ENCODE measurements around the gene TRAPPC14. TPM values are rescaled to one million over a fixed set of nuclear protein-coding genes. Genes with fewer than 3 reads are reported as not detected.

Gene TRAPPC14
- total and polyA plus RNA-seq, 2 experiments from 2014 or later: 5.8 to 7.0 TPM

DNA sequence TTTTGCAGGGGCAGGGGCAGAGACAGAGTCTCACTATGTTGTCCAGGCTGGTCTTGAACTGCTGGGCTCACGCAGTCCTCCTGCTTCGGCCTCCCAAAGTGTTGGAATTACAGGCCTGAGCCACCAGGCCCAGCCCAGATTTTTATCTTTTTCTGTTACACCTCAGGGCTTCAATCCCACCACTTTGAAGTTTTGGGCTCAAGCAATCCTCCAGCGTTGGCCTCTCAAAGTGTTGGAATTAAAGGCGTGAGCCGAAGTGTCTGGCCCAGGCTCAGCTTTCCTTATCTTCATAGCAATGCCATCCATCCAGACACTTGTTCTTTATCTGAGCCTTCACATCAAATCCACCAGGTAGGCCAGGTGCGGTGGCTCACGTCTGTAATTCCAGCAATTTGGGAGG is 43.5 kb downstream of the TRAPPC14 start:
- H3K4me2 ChIP-seq (ENCODE audit: unreplicated experiment): no peak overlapping the region
- DNase-seq: no peak
- TF ChIP-seq EZH2 (IDR thresholded peaks at IDR 0.05; ENCODE audit: insufficient read depth, poor library complexity, severe bottlenecking): no peak
- TF ChIP-seq EZH2phosphoT487 (IDR thresholded peaks at IDR 0.05; ENCODE audit: insufficient read depth, low read depth): no peak
- no peaks in the 10 kb centered on the region for H4K20me1 ChIP-seq (ENCODE audit: insufficient read depth)
- H3K9ac ChIP-seq: no peak overlapping the region
- in situ Hi-C loops (cut with MboI): no loop called here
- H3K9me3 ChIP-seq (ENCODE audit: low read depth): no peaks in the 10 kb centered on the region
- H3K36me3 ChIP-seq (ENCODE audit: low read depth): no peaks in the 10 kb centered on the region
- H3K4me3 ChIP-seq: no peak overlapping the region
- 0 out of 2 replicates have a peak, but pooled peaks cover 6% of the 10 kb centered on the region for H3K4me1 ChIP-seq (ENCODE audit: insufficient read depth)
- WGBS, 2 experiments (ENCODE audit: low coverage in 1 of 2, low lambda C conversion rate in 2 of 2, missing lambda C conversion rate in 2 of 2): 83 to 88% methylated on average over 7 of the region's 7 CpGs
- no peaks in the 10 kb centered on the region for H3K9me2 ChIP-seq (ENCODE audit: insufficient read depth)
- H3K79me2 ChIP-seq (ENCODE audit: insufficient read depth): peaks cover 17% of the 10 kb centered on the region
- no peaks in the 10 kb centered on the region for H3K27me3 ChIP-seq (replicated peaks; ENCODE audit: insufficient read depth)
- H3K27ac ChIP-seq: no peak overlapping the region
- H2AFZ ChIP-seq: no peak overlapping the region
- H3F3A ChIP-seq (ENCODE audit: insufficient read depth): no peaks in the 10 kb centered on the region

DNA sequence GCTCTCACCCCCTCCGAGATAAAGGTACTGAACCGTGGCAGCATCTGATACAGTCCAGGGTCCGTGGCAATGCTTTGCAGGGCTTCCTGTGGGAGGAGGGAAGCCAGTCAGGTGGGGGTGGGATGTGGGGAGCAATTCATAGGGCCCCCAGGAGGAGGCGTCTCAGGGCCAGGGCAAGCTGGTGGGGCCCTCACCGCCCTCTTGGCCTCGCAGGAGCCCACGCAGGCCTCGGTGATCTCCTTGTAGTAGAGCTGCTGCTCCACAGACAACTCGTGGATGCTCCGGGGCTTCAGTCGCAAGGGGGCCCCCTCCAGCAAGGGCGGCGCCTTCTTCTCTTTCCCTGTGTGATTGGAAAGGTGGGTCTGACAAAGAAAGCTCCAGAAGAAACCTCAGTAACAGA is 46.6 kb downstream of the TRAPPC14 start:
- no peak for TF ChIP-seq EZH2phosphoT487 (IDR thresholded peaks at IDR 0.05; ENCODE audit: insufficient read depth, low read depth)
- TF ChIP-seq EZH2 (IDR thresholded peaks at IDR 0.05; ENCODE audit: insufficient read depth, poor library complexity, severe bottlenecking): no peak
- Histone ChIP-seq H3K4me1 (ENCODE audit: insufficient read depth) (no peaks in the 10 kb centered on the region), H3K36me3 (ENCODE audit: low read depth) (0 out of 2 replicates have a peak, but pooled peaks cover 4% of the 10 kb centered on the region), H3K27me3 (replicated peaks; ENCODE audit: insufficient read depth) (no peaks in the 10 kb centered on the region), H3F3A (ENCODE audit: insufficient read depth) (no peaks in the 10 kb centered on the region), H3K4me2 (ENCODE audit: unreplicated experiment) (no peak overlapping the region), H3K4me3 (no peak overlapping the region), H3K79me2 (ENCODE audit: insufficient read depth) (0 out of 2 replicates have a peak, but pooled peaks cover 3% of the 10 kb centered on the region), H2AFZ (no peak overlapping the region), H3K9me2 (ENCODE audit: insufficient read depth) (no peaks in the 10 kb centered on the region), H3K9me3 (ENCODE audit: low read depth) (no peaks in the 10 kb centered on the region), H4K20me1 (ENCODE audit: insufficient read depth) (no peaks in the 10 kb centered on the region), H3K9ac (no peak overlapping the region), H3K27ac (no peak overlapping the region)
- 91 to 93% methylated on average over 12 to 13 of the region's 13 CpGs for WGBS, 2 experiments (ENCODE audit: low coverage in 1 of 2, low lambda C conversion rate in 2 of 2, missing lambda C conversion rate in 2 of 2)
- in situ Hi-C loops (cut with MboI): no loop called here
- no peak for DNase-seq

DNA sequence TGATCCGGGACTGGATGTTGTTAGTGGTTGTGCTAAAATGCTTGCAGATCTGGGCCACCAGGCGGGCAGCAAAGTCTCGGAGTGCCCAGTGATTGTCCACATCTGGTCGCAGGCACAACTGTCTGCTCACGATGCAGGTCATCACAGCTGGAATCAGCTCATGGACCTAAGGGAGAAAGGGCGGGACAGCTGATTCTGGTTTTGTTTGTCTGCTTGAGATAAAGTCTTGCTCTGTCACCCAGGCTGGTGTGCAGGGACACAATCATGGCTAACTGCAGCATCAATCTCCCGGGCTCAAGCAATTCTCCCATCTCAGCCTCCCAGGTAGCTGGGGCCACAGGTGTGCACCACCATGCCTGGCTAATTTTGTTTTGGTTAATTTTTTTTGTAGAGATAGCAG is 47.4 kb downstream of the TRAPPC14 start:
- Histone ChIP-seq H3F3A (ENCODE audit: insufficient read depth) (no peaks in the 10 kb centered on the region), H3K9me3 (ENCODE audit: low read depth) (no peaks in the 10 kb centered on the region), H3K9ac (no peak overlapping the region), H3K4me3 (no peak overlapping the region), H3K27ac (no peak overlapping the region), H3K4me1 (ENCODE audit: insufficient read depth) (no peaks in the 10 kb centered on the region), H3K9me2 (ENCODE audit: insufficient read depth) (no peaks in the 10 kb centered on the region), H3K4me2 (ENCODE audit: unreplicated experiment) (no peak overlapping the region), H3K27me3 (replicated peaks; ENCODE audit: insufficient read depth) (no peaks in the 10 kb centered on the region), H4K20me1 (ENCODE audit: insufficient read depth) (no peaks in the 10 kb centered on the region), H3K79me2 (ENCODE audit: insufficient read depth) (no peaks in the 10 kb centered on the region), H3K36me3 (ENCODE audit: low read depth) (0 out of 2 replicates have a peak, but pooled peaks cover 4% of the 10 kb centered on the region), H2AFZ (no peak overlapping the region)
- WGBS, 2 experiments (ENCODE audit: low coverage in 1 of 2, low lambda C conversion rate in 2 of 2, missing lambda C conversion rate in 2 of 2): 87 to 92% methylated on average over 7 of the region's 7 CpGs
- in situ Hi-C loops (cut with MboI): no loop called here
- no peak for TF ChIP-seq EZH2phosphoT487 (IDR thresholded peaks at IDR 0.05; ENCODE audit: insufficient read depth, low read depth)
- no peak for TF ChIP-seq EZH2 (IDR thresholded peaks at IDR 0.05; ENCODE audit: insufficient read depth, poor library complexity, severe bottlenecking)
- no peak for DNase-seq

DNA sequence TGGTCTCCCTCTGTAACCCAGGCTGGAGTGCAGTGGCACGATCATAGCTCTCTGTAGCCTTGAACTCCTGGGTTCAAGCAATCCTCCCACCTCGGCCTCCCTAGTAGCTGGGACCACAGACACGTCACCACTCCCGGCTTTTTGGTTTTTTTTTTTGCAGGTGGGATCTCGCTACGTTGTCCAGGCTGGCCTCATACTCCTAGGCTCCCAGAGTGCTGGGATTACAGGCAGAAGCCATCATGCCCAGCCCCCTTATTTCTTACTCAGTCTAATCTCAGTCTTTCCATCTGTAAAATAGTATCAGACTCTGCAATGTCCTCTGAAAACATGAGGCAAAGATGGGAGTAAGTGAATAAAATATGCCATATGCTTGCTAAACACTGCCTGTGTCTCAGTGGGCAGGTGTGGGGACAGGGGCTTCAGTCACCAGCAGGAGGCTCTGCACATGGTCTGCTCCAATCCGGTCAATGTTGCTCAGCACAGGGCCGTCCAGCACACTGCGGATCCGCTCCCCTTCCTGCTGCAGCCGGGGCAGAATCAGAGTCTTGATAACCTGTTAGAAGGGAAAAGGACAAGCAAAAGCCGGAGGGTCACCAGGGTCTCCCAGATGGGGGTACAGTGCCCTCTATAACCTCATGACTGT is 48.9 kb downstream of the TRAPPC14 start:
- Histone ChIP-seq H3K79me2 (ENCODE audit: insufficient read depth) (no peaks in the 10 kb centered on the region), H3K4me2 (ENCODE audit: unreplicated experiment) (no peak overlapping the region), H3K27ac (no peak overlapping the region), H2AFZ (no peak overlapping the region), H3K9me3 (ENCODE audit: low read depth) (no peaks in the 10 kb centered on the region), H3K4me1 (ENCODE audit: insufficient read depth) (no peaks in the 10 kb centered on the region), H3K36me3 (ENCODE audit: low read depth) (0 out of 2 replicates have a peak, but pooled peaks cover 4% of the 10 kb centered on the region), H3K4me3 (no peak overlapping the region), H3K27me3 (replicated peaks; ENCODE audit: insufficient read depth) (no peaks in the 10 kb centered on the region), H4K20me1 (ENCODE audit: insufficient read depth) (no peaks in the 10 kb centered on the region), H3F3A (ENCODE audit: insufficient read depth) (no peaks in the 10 kb centered on the region), H3K9ac (no peak overlapping the region), H3K9me2 (ENCODE audit: insufficient read depth) (no peaks in the 10 kb centered on the region)
- in situ Hi-C loops (cut with MboI): no loop called here
- WGBS, 2 experiments (ENCODE audit: low coverage in 1 of 2, low lambda C conversion rate in 2 of 2, missing lambda C conversion rate in 2 of 2): 80 to 81% methylated on average over 12 of the region's 12 CpGs
- no peak for DNase-seq
- TF ChIP-seq EZH2phosphoT487 (IDR thresholded peaks at IDR 0.05; ENCODE audit: insufficient read depth, low read depth): no peak
- no peak for TF ChIP-seq EZH2 (IDR thresholded peaks at IDR 0.05; ENCODE audit: insufficient read depth, poor library complexity, severe bottlenecking)

Measured in GM23248 (cell line).